ENCODE results near the gene PIH1D1. TPM values are rescaled to one million over a fixed set of nuclear protein-coding genes. Genes with fewer than 3 reads are reported as not detected.
"Not testable (repeated sequence)": the region's sequence is repeated elsewhere in the genome, so short reads cannot be mapped to it uniquely, and the experiment has no call there.

Gene PIH1D1
- total RNA-seq, 2 donors from 2014 or later, result 128 to 132 TPM

GRCh38 chr19:49474542-49474924 is 22.9 kb upstream of the PIH1D1 start:
- ATAC-seq (replicated peaks in 1 of 2), result no peak
- peaks cover 9 to 13% of the 10 kb centered on the region in 2 donors for H3K36me3 Mint-ChIP-seq (ENCODE audit: insufficient read depth in 2 of 2)
- H3K27me3 Mint-ChIP-seq (ENCODE audit: low read depth), result no peaks in the 10 kb centered on the region
- no peaks in the 10 kb centered on the region for H3K9me3 Mint-ChIP-seq
- H3K4me1 Mint-ChIP-seq (ENCODE audit: low read depth), result peaks cover 69% of the 10 kb centered on the region
- peak overlapping the region; percentile 90 for H3K27ac Mint-ChIP-seq
- H3K4me3 Mint-ChIP-seq, result peak overlapping the region; percentile 93 to 99
- DNase-seq, result no peak

- H3K4me1 Mint-ChIP-seq (ENCODE audit: low read depth), result peaks cover 72% of the 10 kb centered on the region
These were observed 22.4 kb upstream of the PIH1D1 start, which contains the start of gene FLT3LG for GRCh38 chr19:49473868-49474541. FLT3LG (plus strand) TSS chr19:49474215; CDS start chr19:49474640, 425 bp downstream.

GRCh38 chr19:49473501-49473867 is 21.9 kb upstream of the PIH1D1 start:
- Mint-ChIP-seq H3K27ac (peak overlapping the region; percentile 75), H3K4me1 (ENCODE audit: low read depth) (peaks cover 75% of the 10 kb centered on the region), H3K36me3 (ENCODE audit: insufficient read depth in 2 of 2) (peaks cover 9 to 10% of the 10 kb centered on the region in 2 donors), H3K4me3 (peak overlapping the region; percentile 93 to 99)
- not testable (repeated sequence) for DNase-seq; ATAC-seq (replicated peaks in 1 of 2); H3K27me3 Mint-ChIP-seq (ENCODE audit: low read depth); H3K9me3 Mint-ChIP-seq

More at GRCh38 chr19:49473868-49474541, 22.4 kb upstream of the PIH1D1 start, which contains the start of gene FLT3LG:
- DNase-seq (peak; percentile 90 to 95), ATAC-seq (replicated peaks in 1 of 2) (peak; percentile 60 to 63)
- Mint-ChIP-seq H3K27ac (peak within 1 kb of the TSS; percentile 90), H3K27me3 (ENCODE audit: low read depth) (no peaks in the 10 kb centered on the region), H3K4me3 (peak within 1 kb of the TSS; percentile 93 to 99), H3K9me3 (no peaks in the 10 kb centered on the region), H3K36me3 (ENCODE audit: insufficient read depth in 2 of 2) (peaks cover 9 to 12% of the 10 kb centered on the region in 2 donors)

GRCh38 chr19:49472936-49473335 is 21.3 kb upstream of the PIH1D1 start:
- ATAC-seq (replicated peaks in 1 of 2), result no peak
- Mint-ChIP-seq H3K4me1 (ENCODE audit: low read depth) (peaks cover 77% of the 10 kb centered on the region), H3K27ac (peak overlapping the region; percentile 75), H3K9me3 (no peaks in the 10 kb centered on the region), H3K27me3 (ENCODE audit: low read depth) (no peaks in the 10 kb centered on the region), H3K36me3 (ENCODE audit: insufficient read depth in 2 of 2) (peaks cover 9 to 10% of the 10 kb centered on the region in 2 donors), H3K4me3 (peak overlapping the region; percentile 93 to 99)
- DNase-seq, result no peak

- Mint-ChIP-seq H3K4me1 (ENCODE audit: low read depth) (peaks cover 60% of the 10 kb centered on the region), H3K9me3 (no peaks in the 10 kb centered on the region), H3K4me3 (peak overlapping the region; percentile 78 to 86), H3K36me3 (ENCODE audit: insufficient read depth in 2 of 2) (peaks cover 3 to 7% of the 10 kb centered on the region in 2 donors), H3K27me3 (ENCODE audit: low read depth) (no peaks in the 10 kb centered on the region), H3K27ac (peak overlapping the region; percentile 94)
- DNase-seq (no peak), ATAC-seq (replicated peaks in 1 of 2) (no peak)
These were observed 19.0 kb upstream of the PIH1D1 start for GRCh38 chr19:49470615-49470978.

- ATAC-seq (replicated peaks in 1 of 2), result peak; percentile 63 to 69
- peak overlapping the region; percentile 78 to 86 for H3K4me3 Mint-ChIP-seq
- H3K27ac Mint-ChIP-seq, result peak overlapping the region; percentile 94
- peak; percentile 90 to 91 for DNase-seq
- H3K27me3 Mint-ChIP-seq (ENCODE audit: low read depth), result no peaks in the 10 kb centered on the region
- H3K9me3 Mint-ChIP-seq, result no peaks in the 10 kb centered on the region
- peaks cover 55% of the 10 kb centered on the region for H3K4me1 Mint-ChIP-seq (ENCODE audit: low read depth)
- H3K36me3 Mint-ChIP-seq (ENCODE audit: insufficient read depth in 2 of 2), result peaks cover 1 to 3% of the 10 kb centered on the region in 2 donors
These were observed 18.4 kb upstream of the PIH1D1 start for GRCh38 chr19:49469828-49470614.

DNA sequence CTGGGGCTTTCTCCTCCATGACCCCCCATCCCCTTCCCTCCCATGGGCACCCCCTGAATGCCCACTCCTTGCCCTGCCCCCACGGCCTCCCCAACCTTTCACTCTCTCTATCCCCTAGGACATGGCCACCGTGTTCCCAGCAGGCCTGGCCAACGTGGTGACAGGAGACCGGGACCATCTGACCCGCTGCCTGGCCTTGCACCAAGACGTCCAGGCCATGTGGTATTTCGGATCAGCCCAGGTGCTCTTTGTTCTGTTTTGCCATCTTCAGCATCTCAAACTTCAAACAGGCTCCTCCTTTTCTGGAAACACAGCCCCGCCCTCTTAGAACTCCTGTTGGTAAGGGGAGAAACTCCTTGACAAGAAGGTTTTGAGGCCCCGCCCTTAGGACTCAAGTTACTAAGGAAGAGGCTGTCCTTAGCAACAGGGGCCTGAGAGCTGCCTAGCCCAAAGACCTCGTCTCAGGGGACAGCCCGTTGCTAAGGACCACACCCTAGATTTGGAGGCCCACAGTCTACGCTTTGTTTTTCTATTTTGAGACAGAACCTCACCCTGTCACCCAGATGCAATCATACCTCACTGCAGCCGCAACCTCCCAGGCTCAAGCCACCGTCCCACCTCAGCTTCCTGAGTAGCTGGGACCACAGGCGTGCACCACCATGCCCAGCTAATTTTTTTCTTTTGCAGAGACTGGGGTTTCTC is 17.3 kb upstream of the PIH1D1 start:
- no peaks in the 10 kb centered on the region for H3K27me3 Mint-ChIP-seq (ENCODE audit: low read depth)

DNA sequence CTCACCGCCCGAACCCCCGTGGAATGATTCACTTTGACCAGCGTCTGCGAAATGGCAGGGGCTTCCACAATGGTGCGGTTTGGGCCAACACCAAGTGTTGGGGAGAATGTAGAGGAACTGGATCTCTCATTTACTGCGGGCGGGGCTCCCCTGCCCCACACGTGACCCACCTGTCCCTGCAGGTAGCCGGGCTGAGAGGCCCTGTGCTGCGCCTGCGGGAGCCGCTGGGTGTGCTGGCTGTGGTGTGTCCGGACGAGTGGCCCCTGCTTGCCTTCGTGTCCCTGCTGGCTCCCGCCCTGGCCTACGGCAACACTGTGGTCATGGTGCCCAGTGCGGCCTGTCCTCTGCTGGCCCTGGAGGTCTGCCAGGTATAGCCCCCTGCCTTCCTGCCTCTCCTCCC is 16.6 kb upstream of the PIH1D1 start:
- no peaks in the 10 kb centered on the region for H3K9me3 Mint-ChIP-seq
- peak overlapping the region in 1 of 2 donors; percentile 87 for H3K4me3 Mint-ChIP-seq
- ATAC-seq (replicated peaks in 1 of 2) (no peak), DNase-seq (no peak)
- H3K4me1 Mint-ChIP-seq (ENCODE audit: low read depth), result peaks cover 42% of the 10 kb centered on the region
- no peaks in the 10 kb centered on the region for H3K27me3 Mint-ChIP-seq (ENCODE audit: low read depth)
- no peaks in the 10 kb centered on the region for H3K36me3 Mint-ChIP-seq (ENCODE audit: insufficient read depth in 2 of 2)
- H3K27ac Mint-ChIP-seq, result no peak overlapping the region

More for the DNA sequence above, 17.3 kb upstream of the PIH1D1 start:
- DNase-seq, result peak; percentile 85 to 92
- Mint-ChIP-seq H3K36me3 (ENCODE audit: insufficient read depth in 2 of 2) (no peaks in the 10 kb centered on the region), H3K9me3 (no peaks in the 10 kb centered on the region), H3K4me1 (ENCODE audit: low read depth) (peaks cover 47% of the 10 kb centered on the region), H3K4me3 (peak overlapping the region; percentile 63 to 87), H3K27ac (peak overlapping the region; percentile 85)
- ATAC-seq (replicated peaks in 1 of 2), result peak; percentile 84

GRCh38 chr19:49465371-49465770 is 13.8 kb upstream of the PIH1D1 start:
- H3K4me1 Mint-ChIP-seq (ENCODE audit: low read depth), result peaks cover 20% of the 10 kb centered on the region
- no peaks in the 10 kb centered on the region for H3K36me3 Mint-ChIP-seq (ENCODE audit: insufficient read depth in 2 of 2)
- ATAC-seq (replicated peaks in 1 of 2), result no peak
- H3K9me3 Mint-ChIP-seq, result no peaks in the 10 kb centered on the region
- peak overlapping the region; percentile 68 for H3K27ac Mint-ChIP-seq
- H3K4me3 Mint-ChIP-seq, result no peak overlapping the region
- H3K27me3 Mint-ChIP-seq (ENCODE audit: low read depth), result no peaks in the 10 kb centered on the region
- DNase-seq, result no peak

GRCh38 chr19:49463960-49464740 is 12.5 kb upstream of the PIH1D1 start:
- H3K4me1 Mint-ChIP-seq (ENCODE audit: low read depth), result peaks cover 9% of the 10 kb centered on the region
- H3K9me3 Mint-ChIP-seq, result no peaks in the 10 kb centered on the region
- no peak overlapping the region for H3K27ac Mint-ChIP-seq
- H3K4me3 Mint-ChIP-seq, result no peak overlapping the region
- ATAC-seq (replicated peaks in 1 of 2) (no peak), DNase-seq (no peak)
- no peaks in the 10 kb centered on the region for H3K27me3 Mint-ChIP-seq (ENCODE audit: low read depth)
- H3K36me3 Mint-ChIP-seq (ENCODE audit: insufficient read depth in 2 of 2), result no peaks in the 10 kb centered on the region

DNA sequence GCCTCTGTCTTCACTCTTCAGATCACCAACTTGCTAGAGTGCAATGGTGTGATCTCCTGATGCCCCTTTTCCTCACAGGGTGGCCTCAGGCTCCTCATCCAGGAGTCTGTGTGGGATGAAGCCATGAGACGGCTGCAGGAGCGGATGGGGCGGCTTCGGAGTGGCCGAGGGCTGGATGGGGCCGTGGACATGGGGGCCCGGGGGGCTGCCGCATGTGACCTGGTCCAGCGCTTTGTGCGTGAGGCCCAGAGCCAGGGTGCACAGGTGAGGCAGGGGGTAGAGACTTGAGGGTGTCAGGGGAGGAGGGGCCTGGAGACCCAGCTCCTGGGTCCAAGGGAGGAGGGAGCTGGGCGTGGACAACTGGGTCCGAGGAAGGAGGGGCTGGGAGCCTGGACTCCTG is 10.9 kb upstream of the PIH1D1 start:
- Mint-ChIP-seq H3K9me3 (no peaks in the 10 kb centered on the region), H3K4me3 (no peak overlapping the region), H3K27me3 (ENCODE audit: low read depth) (no peaks in the 10 kb centered on the region), H3K4me1 (ENCODE audit: low read depth) (peaks cover 5% of the 10 kb centered on the region), H3K36me3 (ENCODE audit: insufficient read depth in 2 of 2) (no peaks in the 10 kb centered on the region), H3K27ac (no peak overlapping the region)
- DNase-seq, result no peak
- ATAC-seq (replicated peaks in 1 of 2), result no peak

DNA sequence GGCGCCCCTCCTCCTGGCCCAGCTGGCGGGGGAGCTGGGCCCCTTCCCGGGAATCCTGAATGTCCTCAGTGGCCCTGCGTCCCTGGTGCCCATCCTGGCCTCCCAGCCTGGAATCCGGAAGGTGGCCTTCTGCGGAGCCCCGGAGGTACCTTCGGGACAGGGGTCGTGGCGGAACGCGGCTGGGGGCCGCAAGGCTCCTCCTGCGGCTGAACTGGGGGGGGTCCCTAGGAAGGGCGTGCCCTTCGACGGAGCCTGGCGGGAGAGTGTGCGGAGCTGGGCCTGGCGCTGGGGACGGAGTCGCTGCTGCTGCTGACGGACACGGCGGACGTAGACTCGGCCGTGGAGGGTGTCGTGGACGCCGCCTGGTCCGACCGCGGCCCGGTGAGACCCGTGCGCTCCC is 10.0 kb upstream of the PIH1D1 start:
- peaks cover 9% of the 10 kb centered on the region for H3K4me1 Mint-ChIP-seq (ENCODE audit: low read depth)
- no peaks in the 10 kb centered on the region for H3K27me3 Mint-ChIP-seq (ENCODE audit: low read depth)
- no peak overlapping the region for H3K4me3 Mint-ChIP-seq
- peaks cover 0 to 3% of the 10 kb centered on the region in 2 donors for H3K36me3 Mint-ChIP-seq (ENCODE audit: insufficient read depth in 2 of 2)
- H3K27ac Mint-ChIP-seq, result no peak overlapping the region
- DNase-seq (no peak), ATAC-seq (replicated peaks in 1 of 2) (no peak)
- H3K9me3 Mint-ChIP-seq, result no peaks in the 10 kb centered on the region
